ENCODE results near the gene CALCB. TPM values are rescaled to one million over a fixed set of nuclear protein-coding genes. Genes with fewer than 3 reads are reported as not detected.
"Not testable (repeated sequence)": the region's sequence is repeated elsewhere in the genome, so short reads cannot be mapped to it uniquely, and the experiment has no call there.

Gene CALCB
- total RNA-seq, 1 experiment from 2014 or later = not detected

- Histone ChIP-seq H3T11ph (ENCODE audit: low read length) (no peak overlapping the region), H2BK12ac (ENCODE audit: insufficient read length, low read depth, low read length) (no peak overlapping the region), H4K91ac (ENCODE audit: insufficient read length, low read depth, low read length) (no peak overlapping the region), H3K9ac (ENCODE audit: extremely low read depth, insufficient read length, low read length) (no peak overlapping the region), H3K23ac (ENCODE audit: insufficient read length, low read depth, low read length) (no peak overlapping the region), H3K79me2 (ENCODE audit: insufficient read depth, low read length) (no peaks in the 10 kb centered on the region), H2AFZ (ENCODE audit: low read length) (no peak overlapping the region), H3K56ac (ENCODE audit: insufficient read length, low read depth, low read length) (no peak overlapping the region), H3K23me2 (ENCODE audit: insufficient read length, low read depth, low read length, poor library complexity, severe bottlenecking) (no peaks in the 10 kb centered on the region), H3K79me1 (ENCODE audit: insufficient read depth, low read depth, low read length, poor library complexity, severe bottlenecking) (no peaks in the 10 kb centered on the region), H3K27me3 (ENCODE audit: insufficient read depth, low read length) (no peaks in the 10 kb centered on the region), H4K5ac (ENCODE audit: insufficient read length, low read depth, low read length) (no peak overlapping the region), H3K4me1 (ENCODE audit: insufficient read depth, low read length) (no peaks in the 10 kb centered on the region; the same call in 1 of the 2 replicates), H3K9me3 (ENCODE audit: control insufficient read depth, low read depth, low read length) (no peaks in the 10 kb centered on the region), H3K18ac (ENCODE audit: insufficient read length, low read depth, low read length) (no peak overlapping the region), H3K14ac (ENCODE audit: insufficient read depth, low read length) (no peak overlapping the region), H2BK5ac (ENCODE audit: insufficient read length, low read length) (no peak overlapping the region), H3K4me2 (ENCODE audit: insufficient read depth, insufficient read length, low read length) (no peak overlapping the region), H2BK15ac (ENCODE audit: low read depth, low read length) (no peak overlapping the region), H3K27ac (ENCODE audit: insufficient read length, low read depth, low read length) (no peak overlapping the region), H3K4ac (ENCODE audit: low read depth, low read length) (no peak overlapping the region), H4K20me1 (ENCODE audit: control insufficient read depth, insufficient read depth, insufficient read length) (no peaks in the 10 kb centered on the region), H2AK5ac (ENCODE audit: insufficient read length, low read length) (no peak overlapping the region), H2BK120ac (ENCODE audit: low read depth, low read length, poor library complexity, severe bottlenecking) (no peak overlapping the region), H2BK20ac (ENCODE audit: low read depth, low read length, poor library complexity, severe bottlenecking) (no peak overlapping the region), H4K8ac (replicated peaks; ENCODE audit: insufficient read length, low read depth, low read length) (no peak overlapping the region)
- H3K4me1 Mint-ChIP-seq = peaks cover 11 to 13% of the 10 kb centered on the region in 2 experiments
- H3K36me3 Mint-ChIP-seq (ENCODE audit: insufficient read depth in 1 of 3, low read depth in 3 of 3) = peaks cover 2 to 4% (median 4%) of the 10 kb centered on the region in 3 experiments; a peak in 4 of 7 replicates
- no peak overlapping the region for H3K4me3 Mint-ChIP-seq
- DNase-seq = no peak
- no peaks in the 10 kb centered on the region; the same call in 1 of the 2 replicates for H3K27me3 Mint-ChIP-seq (ENCODE audit: low read depth)
- H3K9me3 Mint-ChIP-seq = peaks cover 10 to 11% of the 10 kb centered on the region in 2 experiments
- no peak overlapping the region for H3K27ac Mint-ChIP-seq
- no peak for TF ChIP-seq CTCF (conservative IDR thresholded peaks at IDR 0.05)
These were observed 45.0 kb upstream of the CALCB start for GRCh38 chr11:15028379-15028778.

DNA sequence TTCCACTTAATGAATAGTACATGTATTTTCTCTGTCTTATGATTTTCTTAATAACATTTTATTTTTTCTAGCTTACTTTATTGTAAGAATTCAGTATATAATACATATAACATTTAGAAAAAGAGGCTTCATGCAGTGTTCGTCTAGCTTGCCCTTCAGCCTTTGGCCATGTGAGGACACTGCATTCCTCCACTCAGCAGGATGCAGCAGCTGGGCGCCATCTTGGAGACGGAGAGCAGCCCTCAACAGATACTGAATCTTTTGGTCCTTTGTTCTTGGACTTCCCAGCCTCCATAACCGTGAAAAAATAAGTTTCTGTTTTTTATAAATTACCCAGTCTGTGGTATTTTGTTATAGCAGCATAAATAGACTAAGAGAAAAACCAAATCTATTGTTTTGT, 41.4 kb upstream of the CALCB start:
- not testable (repeated sequence) for H4K20me1 ChIP-seq (ENCODE audit: control insufficient read depth, insufficient read depth, insufficient read length); H2BK12ac ChIP-seq (ENCODE audit: insufficient read length, low read depth, low read length); H3K4ac ChIP-seq (ENCODE audit: low read depth, low read length); H2AK5ac ChIP-seq (ENCODE audit: insufficient read length, low read length); H2BK120ac ChIP-seq (ENCODE audit: low read depth, low read length, poor library complexity, severe bottlenecking); DNase-seq; H2BK20ac ChIP-seq (ENCODE audit: low read depth, low read length, poor library complexity, severe bottlenecking); H4K8ac ChIP-seq (replicated peaks; ENCODE audit: insufficient read length, low read depth, low read length); H3K4me2 ChIP-seq (ENCODE audit: insufficient read depth, insufficient read length, low read length); H2BK15ac ChIP-seq (ENCODE audit: low read depth, low read length); H3K23me2 ChIP-seq (ENCODE audit: insufficient read length, low read depth, low read length, poor library complexity, severe bottlenecking); H3K4me3 Mint-ChIP-seq; H3K9me3 Mint-ChIP-seq; H3K36me3 Mint-ChIP-seq (ENCODE audit: insufficient read depth in 1 of 3, low read depth in 3 of 3); H3K27me3 ChIP-seq (ENCODE audit: insufficient read depth, low read length); H4K91ac ChIP-seq (ENCODE audit: insufficient read length, low read depth, low read length); H3K23ac ChIP-seq (ENCODE audit: insufficient read length, low read depth, low read length); H3T11ph ChIP-seq (ENCODE audit: low read length); H3K27me3 Mint-ChIP-seq (ENCODE audit: low read depth); H3K79me2 ChIP-seq (ENCODE audit: insufficient read depth, low read length); H3K79me1 ChIP-seq (ENCODE audit: insufficient read depth, low read depth, low read length, poor library complexity, severe bottlenecking); H3K9me3 ChIP-seq (ENCODE audit: control insufficient read depth, low read depth, low read length); H3K9ac ChIP-seq (ENCODE audit: extremely low read depth, insufficient read length, low read length); H4K5ac ChIP-seq (ENCODE audit: insufficient read length, low read depth, low read length); H3K27ac ChIP-seq (ENCODE audit: insufficient read length, low read depth, low read length); H3K56ac ChIP-seq (ENCODE audit: insufficient read length, low read depth, low read length); H3K4me1 Mint-ChIP-seq; H2AFZ ChIP-seq (ENCODE audit: low read length); H3K14ac ChIP-seq (ENCODE audit: insufficient read depth, low read length); H2BK5ac ChIP-seq (ENCODE audit: insufficient read length, low read length); H3K4me1 ChIP-seq (ENCODE audit: insufficient read depth, low read length); H3K27ac Mint-ChIP-seq; H3K18ac ChIP-seq (ENCODE audit: insufficient read length, low read depth, low read length)
- WGBS (ENCODE audit: extremely low coverage, insufficient read length, low lambda C conversion rate) = no CpG with 5 or more reads among the region's 4 CpGs
